K562 (cell line): ENCODE data around the gene KIF5C. TPM values are rescaled to one million over a fixed set of nuclear protein-coding genes. Genes with fewer than 3 reads are reported as not detected.

Source experiments
- ATAC-seq: fragments of 200-7000 bp; cut with Tn5 transposase; 3 replicates; pipeline ENCODE4 v1.9.1; 2020; ENCODE audit warnings: moderate library complexity
- BruUV-seq: library from RNA; stranded (reverse); fragments of 400-500 nt; replicated peaks from 2 replicates; lab custom pipeline; 2021; lab: Mats Ljungman, UMichigan
- CTCF ChIA-PET: fragments of 300-600 bp; formaldehyde crosslinking; extraction: SDS; loops from one replicate; lab custom pipeline; 2021; ENCODE audit warnings: low intra/inter-chr PET ratio; lab: Yijun Ruan, JAX
- POLR2A ChIA-PET: fragments of 300-600, 350-650 bp; sonication (Branson Sonifier 250); formaldehyde crosslinking; extraction: SDS; loops from one replicate; lab custom pipeline; 2021; ENCODE audit warnings: antibody characterized with exemption, inconsistent platforms; lab: Yijun Ruan, JAX
- DNase-seq, 4 experiments: peaks; one replicate each; pipeline versions ENCODE4 v3.0.0 to v3.0.0-alpha.2; 2011 to 2018; ENCODE audit warnings: low spot score in 3 of 4, mixed read lengths in 3 of 4; ENCODE audit errors: extremely low read depth in 1 of 4
- FAIRE-seq: peaks from 2 replicates; lab custom pipeline; 2011; peaks lifted over from hg19 to GRCh38; lab: Jason Lieb, UNC
- H2AFZ ChIP-seq: 2 replicates; pipeline ENCODE4 v1.6.0; 2011; ENCODE audit warnings: low read depth, low read length, control low read depth, inconsistent platforms
- H3K27ac ChIP-seq: fragments of 200-600 bp; 3 replicates; pipeline ENCODE4 v1.8.0; 2011; ENCODE audit warnings: low read depth, mild to moderate bottlenecking, control low read depth, inconsistent platforms, low read length, moderate library complexity, mixed read lengths; ENCODE audit errors: extremely low read depth
- H3K27me3 ChIP-seq, 2 experiments: fragments of 300-600 bp in 1 of 2; 2 replicates in 1 of 2; 3 replicates in 1 of 2; pipeline versions ENCODE4 v1.6.0 to v1.8.0; 2011; ENCODE audit warnings: inconsistent platforms in 2 of 2, low read length in 2 of 2, mild to moderate bottlenecking in 1 of 2, mixed read lengths in 1 of 2, moderate library complexity in 1 of 2; ENCODE audit not compliant: control insufficient read depth in 2 of 2, insufficient read depth in 2 of 2
- H3K36me3 ChIP-seq: fragments of 300-600 bp; 3 replicates; pipeline ENCODE4 v1.8.0; 2011; ENCODE audit warnings: mild to moderate bottlenecking, low read length, inconsistent platforms; ENCODE audit not compliant: control insufficient read depth, insufficient read depth
- H3K4me1 ChIP-seq, 2 experiments: fragments of 200-600 bp in 1 of 2; replicated peaks in 1 of 2; 2 replicates in 1 of 2; 3 replicates in 1 of 2; pipeline versions ENCODE4 v1.5.1 to v1.8.0; 2011; ENCODE audit warnings: inconsistent platforms in 2 of 2, low read length in 2 of 2, mild to moderate bottlenecking in 1 of 2, mixed read lengths in 1 of 2, moderate library complexity in 1 of 2; ENCODE audit not compliant: control insufficient read depth in 2 of 2, insufficient read depth in 2 of 2
- H3K4me2 ChIP-seq: 2 replicates; pipeline ENCODE4 v1.6.1; 2011; ENCODE audit warnings: low read length, control low read depth, inconsistent platforms, mixed read lengths; ENCODE audit not compliant: insufficient read depth
- H3K4me3 ChIP-seq: fragments of 200-600 bp; sonication (generic), shearing (Covaris generic); 2 replicates; pipeline ENCODE4 v1.5.1; 2016; ENCODE audit warnings: control low read depth, inconsistent platforms
- H3K79me2 ChIP-seq: fragments of 200-600 bp; 3 replicates; pipeline ENCODE4 v1.8.0; 2011; ENCODE audit warnings: low read length, inconsistent platforms; ENCODE audit not compliant: control insufficient read depth, insufficient read depth
- H3K9ac ChIP-seq, 2 experiments: 2 replicates each; pipeline versions ENCODE4 v1.6.0 to v1.6.1; 2011; ENCODE audit warnings: low read depth in 2 of 2, low read length in 2 of 2, control low read depth in 1 of 2, inconsistent platforms in 1 of 2, mild to moderate bottlenecking in 1 of 2, mixed read lengths in 1 of 2; ENCODE audit not compliant: insufficient read depth in 1 of 2
- H3K9me1 ChIP-seq: one replicate; pipeline ENCODE4 v1.6.0; 2011; ENCODE audit warnings: inconsistent platforms, mild to moderate bottlenecking, low read length, moderate library complexity; ENCODE audit not compliant: control insufficient read depth, insufficient read depth
- H3K9me3 ChIP-seq: replicated peaks from 2 replicates; pipeline ENCODE4 v1.5.1; 2011; ENCODE audit warnings: low read depth, low read length, inconsistent platforms; ENCODE audit not compliant: control insufficient read depth, insufficient read depth
- H4K20me1 ChIP-seq: replicated peaks from 2 replicates; pipeline ENCODE4 v1.6.1; 2011; ENCODE audit warnings: low read length, inconsistent platforms, mixed read lengths; ENCODE audit not compliant: control insufficient read depth, insufficient read depth
- FOXA1 ChIP-seq: fragments of 450-650 bp; IDR thresholded peaks from 2 replicates; pipeline ENCODE4 v1.6.1; 2016; ENCODE audit warnings: mild to moderate bottlenecking, borderline replicate concordance
- KAT8 ChIP-seq: fragments of 450-650 bp; IDR thresholded peaks from 2 replicates; pipeline ENCODE4 v1.6.1; 2016; ENCODE audit warnings: low read depth, mild to moderate bottlenecking
- NCOA1 ChIP-seq: fragments of 450-650 bp; IDR thresholded peaks from 2 replicates; pipeline ENCODE4 v1.6.1; 2016; ENCODE audit warnings: low read depth
- PCBP2 ChIP-seq: fragments of 200-400 bp; formaldehyde crosslinking; IDR thresholded peaks from 2 replicates; pipeline ENCODE4 v1.6.1; 2018; ENCODE audit warnings: low read length, low read depth, mild to moderate bottlenecking, moderate library complexity; ENCODE audit not compliant: poor library complexity, severe bottlenecking
- PTTG1 ChIP-seq: fragments of 450-650 bp; IDR thresholded peaks from 2 replicates; pipeline ENCODE4 v1.6.1; 2016; ENCODE audit warnings: low read depth, mild to moderate bottlenecking, missing genetic modification characterization, missing compliant biosample characterization
- SMC3 ChIP-seq: conservative IDR thresholded peaks from 2 replicates; pipeline ENCODE4 v1.6.1; 2011; ENCODE audit warnings: low read depth, low read length, improper control_type of control experiment; ENCODE audit not compliant: insufficient read depth
- TCF7 ChIP-seq: sonication (generic); IDR thresholded peaks from 2 replicates; pipeline ENCODE4 v1.6.1; 2016; ENCODE audit warnings: antibody characterized with exemption, borderline replicate concordance
- TRIM25 ChIP-seq: fragments of 450-650 bp; IDR thresholded peaks from 2 replicates; pipeline ENCODE4 v1.7.0; 2016; ENCODE audit warnings: borderline replicate concordance
- ZFP1 ChIP-seq: fragments of 450-650 bp; formaldehyde crosslinking; IDR thresholded peaks from 2 replicates; pipeline ENCODE4 v1.4.0; 2020; ENCODE audit warnings: mild to moderate bottlenecking, mixed read lengths
- WGBS: fragments of 100-300 bp; shearing (Covaris generic); methylation state at CpG from one replicate; pipeline ENCODE4 v1.1.6; 2016; ENCODE audit warnings: low coverage, mixed read lengths; ENCODE audit not compliant: insufficient coverage; ENCODE audit errors: missing lambda C conversion rate; 5-methylcytosine and 5-hydroxymethylcytosine counted together
- in situ Hi-C: fragments of 300-500 bp; cut with MboI; formaldehyde crosslinking; loops from 4 replicates; pipeline ENCODE4 v1.15.0; 2018; ENCODE audit warnings: inconsistent platforms, mixed read lengths
- intact Hi-C: fragments of 100-400 bp; cut with micrococcal nuclease; formaldehyde crosslinking; loops from 2 replicates; pipeline ENCODE4 v1.14.2; 2022
- polyA plus RNA-seq, 8 experiments: library from polyadenylated mRNA; depleted of rRNA in 4 of 8; stranded (reverse) in 5 of 8; unstranded in 3 of 8; fragments of >200 nt; fragmentation: Nextera tagmentation in 2 of 8; fragmentation: Illumina TruSeq in 1 of 8; extraction: Ambion mirVana in 2 of 8; extraction: Trizol in 1 of 8; gene quantifications; 2 replicates each; pipeline versions ENCODE4 v1.2.1 to v1.2.3, GENCODE V29; 2011 to 2014; ENCODE audit warnings: inconsistent platforms in 1 of 8, missing spikeins in 1 of 8
- total RNA-seq, 7 experiments: library from RNA; depleted of rRNA in 6 of 7; stranded (reverse); fragments of >200 nt in 6 of 7; fragmentation: Illumina TruSeq in 2 of 7; extraction: Trizol in 2 of 7; gene quantifications; 2 replicates each; pipeline versions ENCODE4 v1.2.1 to v1.2.3, GENCODE V29; 2011 to 2021; ENCODE audit warnings: low replicate concordance in 1 of 7

Gene KIF5C
- total and polyA plus RNA-seq, 9 of the 15 experiments (the other 6 are each of a cell fraction or from before 2014, with no cell fraction given): 0.01 to 0.09 (median 0.01) TPM; not detected in 6

- Histone ChIP-seq H3K4me3 (no peak overlapping the region), H3K9me3 (no peaks in the 10 kb centered on the region), H3K9ac (no peak overlapping the region), H3K4me2 (no peak overlapping the region), H3K79me2 (no peaks in the 10 kb centered on the region), H3K9me1 (no peaks in the 10 kb centered on the region), H4K20me1 (no peaks in the 10 kb centered on the region), H3K4me1 (no peaks in the 10 kb centered on the region), H3K36me3 (no peaks in the 10 kb centered on the region), H3K27ac (no peak overlapping the region), H2AFZ (no peak overlapping the region), H3K27me3 (peaks cover 0 to 11% of the 10 kb centered on the region in 2 experiments; a peak in 2 of 5 replicates)
- intact Hi-C loops (no loop called here), in situ Hi-C loops (no loop called here)
- WGBS: 0% methylated on average over 1 of the region's 1 CpG
- CTCF ChIA-PET: no interaction called here
- no peak for ATAC-seq
- no peak for FAIRE-seq
- DNase-seq: no peak
- BruUV-seq: no TSS peak
- no peak for TF ChIP-seq TCF7
- no peak for TF ChIP-seq NCOA1
- no peak for TF ChIP-seq PTTG1 (tag)
- TF ChIP-seq FOXA1: no peak
- no peak for TF ChIP-seq KAT8
- TF ChIP-seq SMC3: no peak
- TF ChIP-seq ZFP1 (CRISPR knock-in tag): no peak
- no peak for TF ChIP-seq PCBP2
- TF ChIP-seq TRIM25: no peak
- TF ChIP-seq, all 486 proteins: peak for 0
- POLR2A ChIA-PET: interaction anchor here (0.7 kb wide), 1 partner anchor 9 kb away, joined by 3 read pairs; no protein-coding TSS in a partner anchor
Observed at GRCh38 chr2:148966438-148966758, 91.4 kb downstream of the KIF5C start.
